Kidney epithelial cell (primary cell): ENCODE results near the gene NFE2L3. TPM values are rescaled to one million over a fixed set of nuclear protein-coding genes. Genes with fewer than 3 reads are reported as not detected.

Source experiments
- DNase-seq: peaks from one replicate; pipeline ENCODE4 v3.0.0-alpha.2; 2010; ENCODE audit warnings: low read depth
- H3K27me3 ChIP-seq: 2 replicates; pipeline ENCODE4 v1.6.0; 2011; ENCODE audit warnings: low read length; ENCODE audit not compliant: control insufficient read depth, insufficient read depth
- H3K36me3 ChIP-seq: 2 replicates; pipeline ENCODE4 v1.5.1; 2011; ENCODE audit warnings: low read length; ENCODE audit not compliant: control insufficient read depth, insufficient read depth
- H3K4me3 ChIP-seq: 2 replicates; pipeline ENCODE4 v1.5.1; 2011; ENCODE audit warnings: low read depth, mild to moderate bottlenecking, control low read depth, low read length
- total RNA-seq: library from RNA; depleted of rRNA; stranded (reverse); fragments of >200 nt; gene quantifications from 2 replicates; pipeline ENCODE4 v1.2.3, GENCODE V29; 2015
- TF ChIP-seq, protein P1 (sequence below): IDR thresholded peaks from 2 replicates; pipeline ENCODE4 v1.5.1; 2011; ENCODE audit warnings: mild to moderate bottlenecking, moderate library complexity, low read length, control low read depth, inconsistent platforms; ENCODE audit not compliant: insufficient read depth, poor library complexity, severe bottlenecking

NFE2L3 gene
- total RNA-seq, 1 donor from 2014 or later: 53.8 TPM

DNA sequence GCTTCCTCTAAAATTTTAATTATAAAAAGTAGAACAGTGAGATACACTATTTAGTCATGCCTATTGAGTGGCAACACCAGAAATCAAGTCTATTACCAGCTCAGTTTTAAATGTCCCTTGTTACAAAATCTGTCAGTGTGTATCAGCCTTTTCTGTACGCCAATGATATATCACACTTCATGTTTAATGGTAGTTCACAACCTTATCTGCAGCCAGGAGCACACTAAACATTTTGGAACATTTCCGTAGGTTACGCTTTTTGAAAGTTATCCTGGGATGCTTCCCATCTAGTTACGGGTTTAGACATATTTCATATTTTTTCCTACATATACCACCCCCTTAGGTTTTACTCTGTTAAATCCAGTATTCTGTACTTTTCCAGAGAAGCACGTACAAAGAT is 43.2 kb downstream of the NFE2L3 start:
- H3K27me3 ChIP-seq: no peaks in the 10 kb centered on the region
- DNase-seq: no peak
- TF ChIP-seq, protein P1, sequence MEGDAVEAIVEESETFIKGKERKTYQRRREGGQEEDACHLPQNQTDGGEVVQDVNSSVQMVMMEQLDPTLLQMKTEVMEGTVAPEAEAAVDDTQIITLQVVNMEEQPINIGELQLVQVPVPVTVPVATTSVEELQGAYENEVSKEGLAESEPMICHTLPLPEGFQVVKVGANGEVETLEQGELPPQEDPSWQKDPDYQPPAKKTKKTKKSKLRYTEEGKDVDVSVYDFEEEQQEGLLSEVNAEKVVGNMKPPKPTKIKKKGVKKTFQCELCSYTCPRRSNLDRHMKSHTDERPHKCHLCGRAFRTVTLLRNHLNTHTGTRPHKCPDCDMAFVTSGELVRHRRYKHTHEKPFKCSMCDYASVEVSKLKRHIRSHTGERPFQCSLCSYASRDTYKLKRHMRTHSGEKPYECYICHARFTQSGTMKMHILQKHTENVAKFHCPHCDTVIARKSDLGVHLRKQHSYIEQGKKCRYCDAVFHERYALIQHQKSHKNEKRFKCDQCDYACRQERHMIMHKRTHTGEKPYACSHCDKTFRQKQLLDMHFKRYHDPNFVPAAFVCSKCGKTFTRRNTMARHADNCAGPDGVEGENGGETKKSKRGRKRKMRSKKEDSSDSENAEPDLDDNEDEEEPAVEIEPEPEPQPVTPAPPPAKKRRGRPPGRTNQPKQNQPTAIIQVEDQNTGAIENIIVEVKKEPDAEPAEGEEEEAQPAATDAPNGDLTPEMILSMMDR: no peak
- peaks cover 6% of the 10 kb centered on the region for H3K36me3 ChIP-seq
- H3K4me3 ChIP-seq: no peak overlapping the region

DNA sequence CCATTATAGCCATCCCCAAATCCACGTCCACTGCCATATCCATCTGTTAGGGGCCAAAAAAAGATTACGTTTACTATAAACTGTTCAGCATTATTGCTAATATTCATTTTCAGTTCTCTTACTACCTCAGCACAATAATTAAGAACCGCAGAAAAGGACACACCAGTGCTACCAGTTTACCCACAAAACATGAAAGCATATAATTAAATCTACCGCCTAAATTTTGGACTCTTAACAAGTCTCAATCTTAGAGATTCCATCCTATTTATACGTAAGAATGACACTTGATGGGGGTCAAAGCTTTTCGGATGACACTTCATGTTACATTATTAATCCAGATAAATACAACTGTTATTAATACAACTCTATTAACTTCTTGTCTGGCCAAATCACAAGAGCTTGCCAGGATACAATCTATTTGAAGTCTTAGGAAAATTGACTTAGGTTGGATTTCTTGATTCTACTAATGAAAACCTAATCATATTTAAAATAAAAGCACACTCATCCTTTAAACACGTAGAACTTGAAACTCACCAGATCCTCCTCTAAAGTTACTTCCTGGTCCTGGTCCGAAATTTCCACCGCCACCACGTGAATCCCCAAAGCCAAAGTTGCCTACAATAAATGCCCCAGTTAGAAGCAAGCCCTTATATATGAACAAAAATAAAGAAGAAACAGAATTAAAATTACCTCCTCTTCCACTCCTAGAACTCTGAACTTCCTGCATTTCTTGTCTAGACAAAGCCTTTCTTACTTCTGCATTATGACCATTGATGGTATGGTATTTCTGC is 44.1 kb downstream of the NFE2L3 start:
- no peak overlapping the region for H3K4me3 ChIP-seq
- no peak for DNase-seq
- TF ChIP-seq, protein P1: no peak
- no peaks in the 10 kb centered on the region for H3K27me3 ChIP-seq
- peaks cover 5% of the 10 kb centered on the region for H3K36me3 ChIP-seq

GRCh38 chr7:26197153-26198115 is 45.4 kb downstream of the NFE2L3 start:
- TF ChIP-seq, protein P1: no peak
- peak overlapping the region; percentile 100 for H3K4me3 ChIP-seq
- H3K36me3 ChIP-seq: peaks cover 3% of the 10 kb centered on the region
- no peak for DNase-seq
- no peaks in the 10 kb centered on the region for H3K27me3 ChIP-seq

DNA sequence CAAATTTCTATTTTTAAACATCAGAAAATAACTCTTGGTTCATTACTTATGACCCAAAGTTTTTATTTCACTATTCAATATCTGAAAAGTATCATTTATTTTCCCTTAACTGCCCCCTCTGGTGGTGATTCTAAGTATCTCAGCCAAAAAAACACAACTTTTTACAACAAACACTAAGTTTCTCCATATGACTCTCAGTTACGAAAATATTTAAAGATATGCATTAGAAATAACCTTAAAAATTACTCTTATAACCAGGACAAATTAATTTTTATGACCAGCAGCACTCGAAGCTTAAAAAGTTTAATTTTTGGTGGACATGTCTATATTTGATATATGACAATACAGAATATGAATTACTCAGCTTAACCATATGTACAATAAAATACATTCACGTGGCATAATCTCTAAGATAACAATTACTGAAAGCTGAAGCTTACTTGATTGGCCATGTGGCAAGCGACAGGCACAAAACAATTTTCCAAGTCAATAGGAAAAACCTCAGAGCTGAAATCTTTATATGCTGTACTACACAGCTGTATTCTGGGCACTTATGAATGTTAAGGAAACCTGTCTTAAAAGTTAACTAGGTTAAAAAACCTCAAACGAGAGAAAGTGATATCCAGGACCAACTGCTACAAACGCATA is 46.3 kb downstream of the NFE2L3 start:
- Histone ChIP-seq H3K36me3 (peaks cover 3% of the 10 kb centered on the region), H3K4me3 (peak overlapping the region; percentile 100), H3K27me3 (no peaks in the 10 kb centered on the region)
- TF ChIP-seq, protein P1: peak; percentile 49
- no peak for DNase-seq

DNA sequence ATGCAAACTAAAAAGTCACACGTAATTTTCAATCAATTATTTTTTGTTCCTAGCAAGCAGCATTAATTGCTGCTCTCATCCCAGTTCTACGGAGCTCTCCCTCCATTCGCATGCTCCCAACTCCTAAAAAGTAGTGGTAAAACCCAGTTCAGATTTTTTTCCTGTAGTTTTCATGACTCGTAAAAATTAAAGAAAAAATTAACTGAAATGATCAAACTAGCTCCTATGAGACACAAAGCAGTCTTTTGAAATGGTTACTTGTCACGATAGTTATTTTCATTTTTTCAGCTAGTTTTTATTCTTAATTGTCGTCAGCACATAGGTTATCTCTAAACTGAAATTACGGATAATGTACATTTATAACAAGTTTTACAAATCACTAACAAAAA is 46.8 kb downstream of the NFE2L3 start:
- Histone ChIP-seq H3K4me3 (peak overlapping the region; percentile 100), H3K27me3 (no peaks in the 10 kb centered on the region), H3K36me3 (peaks cover 3% of the 10 kb centered on the region)
- TF ChIP-seq, protein P1: no peak
- DNase-seq: no peak
